ENCODE measurements around the gene CYP17A1.

DNA sequence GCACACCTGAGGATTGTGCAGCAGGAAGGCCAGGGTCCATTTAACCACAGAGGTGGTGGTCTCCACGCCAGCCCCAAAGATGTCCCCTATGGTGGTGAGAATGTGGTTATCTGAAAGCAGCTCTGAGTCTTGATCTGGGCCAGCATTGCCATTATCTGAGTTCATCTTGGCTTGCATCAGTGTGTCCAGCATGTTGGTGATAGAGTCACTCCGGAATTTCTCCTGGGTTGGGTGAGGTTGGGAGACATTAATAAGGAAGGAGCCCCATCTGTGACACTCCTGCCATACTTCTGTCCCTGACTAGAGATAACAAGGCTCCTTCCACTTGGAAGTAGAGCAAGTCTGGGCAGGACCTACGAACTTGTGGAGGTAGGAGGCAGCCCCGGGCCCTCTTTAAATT, 4.2 kb downstream of the CYP17A1 start:
- TF ChIP-seq, protein P1, sequence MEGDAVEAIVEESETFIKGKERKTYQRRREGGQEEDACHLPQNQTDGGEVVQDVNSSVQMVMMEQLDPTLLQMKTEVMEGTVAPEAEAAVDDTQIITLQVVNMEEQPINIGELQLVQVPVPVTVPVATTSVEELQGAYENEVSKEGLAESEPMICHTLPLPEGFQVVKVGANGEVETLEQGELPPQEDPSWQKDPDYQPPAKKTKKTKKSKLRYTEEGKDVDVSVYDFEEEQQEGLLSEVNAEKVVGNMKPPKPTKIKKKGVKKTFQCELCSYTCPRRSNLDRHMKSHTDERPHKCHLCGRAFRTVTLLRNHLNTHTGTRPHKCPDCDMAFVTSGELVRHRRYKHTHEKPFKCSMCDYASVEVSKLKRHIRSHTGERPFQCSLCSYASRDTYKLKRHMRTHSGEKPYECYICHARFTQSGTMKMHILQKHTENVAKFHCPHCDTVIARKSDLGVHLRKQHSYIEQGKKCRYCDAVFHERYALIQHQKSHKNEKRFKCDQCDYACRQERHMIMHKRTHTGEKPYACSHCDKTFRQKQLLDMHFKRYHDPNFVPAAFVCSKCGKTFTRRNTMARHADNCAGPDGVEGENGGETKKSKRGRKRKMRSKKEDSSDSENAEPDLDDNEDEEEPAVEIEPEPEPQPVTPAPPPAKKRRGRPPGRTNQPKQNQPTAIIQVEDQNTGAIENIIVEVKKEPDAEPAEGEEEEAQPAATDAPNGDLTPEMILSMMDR (IDR thresholded peaks at IDR 0.05), result no peak
- TF ChIP-seq POLR2A (IDR thresholded peaks at IDR 0.05), result no peak
